Measurements from ENCODE around the gene CCDC134. TPM values are rescaled to one million over a fixed set of nuclear protein-coding genes. Genes with fewer than 3 reads are reported as not detected.

Gene CCDC134
- polyA plus RNA-seq, 1 of the 3 experiments (the other 2 are of a cell fraction), result 2.0 TPM

GRCh38 chr22:41813726-41814410 lies 13.4 kb downstream of the CCDC134 start:
- Histone ChIP-seq H3K36me3 (replicated peaks in 1 of 2; ENCODE audit: control insufficient read depth in 1 of 2, insufficient read depth in 2 of 2, low read length in 1 of 2) (no peaks in the 10 kb centered on the region), H3F3A (replicated peaks; ENCODE audit: insufficient read depth) (no peaks in the 10 kb centered on the region), H4K20me1 (ENCODE audit: insufficient read depth) (no peaks in the 10 kb centered on the region), H2AFZ (ENCODE audit: low read depth) (no peak overlapping the region), H3K9ac (no peak overlapping the region), H3K9me3 (no peaks in the 10 kb centered on the region), H3K4me3 (ENCODE audit: low read depth in 2 of 2, low read length in 1 of 2) (no peak overlapping the region), H3K27ac (ENCODE audit: low read depth in 2 of 2, low read length in 1 of 2) (no peak overlapping the region), H3K4me1 (ENCODE audit: control insufficient read depth in 1 of 2, insufficient read depth in 2 of 2, low read depth in 1 of 2, low read length in 1 of 2) (no peaks in the 10 kb centered on the region), H3K9me2 (no peaks in the 10 kb centered on the region), H3K79me2 (ENCODE audit: insufficient read depth) (no peaks in the 10 kb centered on the region), H3K4me2 (no peak overlapping the region), H3K27me3 (ENCODE audit: insufficient read depth) (no peaks in the 10 kb centered on the region)
- 100% methylated on average over 1 of the region's 9 CpGs for WGBS (ENCODE audit: low lambda C conversion rate)
- ChIA-PET CTCF (no interaction called here), POLR2A (no interaction called here)
- TF ChIP-seq GATA2 (CRISPR knock-in tag; IDR thresholded peaks at IDR 0.05) (no peak), SIN3A (IDR thresholded peaks at IDR 0.05; ENCODE audit: borderline replicate concordance, low read depth, low read length) (no peak), RXRA (IDR thresholded peaks at IDR 0.05; ENCODE audit: borderline replicate concordance, low read depth) (no peak), NRF1 (IDR thresholded peaks at IDR 0.05; ENCODE audit: low read depth, low read length) (no peak), TAF1 (IDR thresholded peaks at IDR 0.05; ENCODE audit: borderline replicate concordance, low read depth, low read length) (no peak)
- no peak for DNase-seq

GRCh38 chr22:41815716-41816115 lies 15.2 kb downstream of the CCDC134 start:
- POLR2A ChIA-PET, result no interaction called here

GRCh38 chr22:41816241-41816640 lies 15.8 kb downstream of the CCDC134 start:
- 86% methylated on average over 1 of the region's 1 CpG for WGBS (ENCODE audit: low lambda C conversion rate)
- no peak for DNase-seq
- Histone ChIP-seq H3K79me2 (ENCODE audit: insufficient read depth) (no peaks in the 10 kb centered on the region), H2AFZ (ENCODE audit: low read depth) (no peak overlapping the region), H3K27me3 (ENCODE audit: insufficient read depth) (no peaks in the 10 kb centered on the region), H3K4me2 (no peak overlapping the region), H3K9ac (no peak overlapping the region), H3K4me3 (ENCODE audit: low read depth in 2 of 2, low read length in 1 of 2) (no peak overlapping the region), H3F3A (replicated peaks; ENCODE audit: insufficient read depth) (no peaks in the 10 kb centered on the region), H3K9me2 (no peaks in the 10 kb centered on the region), H3K9me3 (no peaks in the 10 kb centered on the region), H3K4me1 (ENCODE audit: control insufficient read depth in 1 of 2, insufficient read depth in 2 of 2, low read depth in 1 of 2, low read length in 1 of 2) (no peaks in the 10 kb centered on the region), H3K36me3 (replicated peaks in 1 of 2; ENCODE audit: control insufficient read depth in 1 of 2, insufficient read depth in 2 of 2, low read length in 1 of 2) (no peaks in the 10 kb centered on the region), H4K20me1 (ENCODE audit: insufficient read depth) (no peaks in the 10 kb centered on the region), H3K27ac (ENCODE audit: low read depth in 2 of 2, low read length in 1 of 2) (no peak overlapping the region)
- POLR2A ChIA-PET, result no interaction called here
- CTCF ChIA-PET, result interaction anchor here (2.0 kb wide), 1 partner anchor 119 kb away, joined by 5 read pairs; no protein-coding TSS in a partner anchor
- TF ChIP-seq USF2 (IDR thresholded peaks at IDR 0.05; ENCODE audit: borderline replicate concordance, low read depth, low read length) (no peak), CTCF (IDR thresholded peaks at IDR 0.05) (no peak), EP300 (IDR thresholded peaks at IDR 0.05; ENCODE audit: borderline replicate concordance in 1 of 2, low read depth in 1 of 2, low read length in 1 of 2) (no peak), TAF1 (IDR thresholded peaks at IDR 0.05; ENCODE audit: borderline replicate concordance, low read depth, low read length) (no peak), EZH2phosphoT487 (IDR thresholded peaks at IDR 0.05; ENCODE audit: borderline replicate concordance, low read depth) (no peak), CHD2 (IDR thresholded peaks at IDR 0.05; ENCODE audit: low read length, partially characterized antibody) (no peak), GABPA (IDR thresholded peaks at IDR 0.05; ENCODE audit: low read depth) (no peak), USF1 (IDR thresholded peaks at IDR 0.05; ENCODE audit: borderline replicate concordance, low read depth) (no peak), SIN3A (IDR thresholded peaks at IDR 0.05; ENCODE audit: borderline replicate concordance, low read depth, low read length) (no peak), NFIC (IDR thresholded peaks at IDR 0.05; ENCODE audit: borderline replicate concordance) (no peak), RFX5 (IDR thresholded peaks at IDR 0.05; ENCODE audit: low read length) (no peak), TEAD4 (IDR thresholded peaks at IDR 0.05; ENCODE audit: borderline replicate concordance, insufficient read depth) (no peak), RAD21 (IDR thresholded peaks at IDR 0.05; ENCODE audit: low read length) (no peak), ELF1 (IDR thresholded peaks at IDR 0.05) (no peak)

More at GRCh38 chr22:41815716-41816115, 15.2 kb downstream of the CCDC134 start:
- Histone ChIP-seq H3K27me3 (ENCODE audit: insufficient read depth) (no peaks in the 10 kb centered on the region), H3K9me2 (no peaks in the 10 kb centered on the region), H3K4me3 (ENCODE audit: low read depth in 2 of 2, low read length in 1 of 2) (no peak overlapping the region), H3K27ac (ENCODE audit: low read depth in 2 of 2, low read length in 1 of 2) (no peak overlapping the region), H2AFZ (ENCODE audit: low read depth) (no peak overlapping the region), H3K4me2 (no peak overlapping the region), H3F3A (replicated peaks; ENCODE audit: insufficient read depth) (no peaks in the 10 kb centered on the region), H3K9me3 (no peaks in the 10 kb centered on the region), H3K79me2 (ENCODE audit: insufficient read depth) (no peaks in the 10 kb centered on the region), H3K4me1 (ENCODE audit: control insufficient read depth in 1 of 2, insufficient read depth in 2 of 2, low read depth in 1 of 2, low read length in 1 of 2) (no peaks in the 10 kb centered on the region), H3K9ac (no peak overlapping the region), H3K36me3 (replicated peaks in 1 of 2; ENCODE audit: control insufficient read depth in 1 of 2, insufficient read depth in 2 of 2, low read length in 1 of 2) (no peaks in the 10 kb centered on the region), H4K20me1 (ENCODE audit: insufficient read depth) (no peaks in the 10 kb centered on the region)
- CTCF ChIA-PET, result interaction anchor here (2.0 kb wide), 1 partner anchor 119 kb away, joined by 5 read pairs; no protein-coding TSS in a partner anchor
- no peak for TF ChIP-seq SMC3 (IDR thresholded peaks at IDR 0.05; ENCODE audit: low read depth, low read length)
- TF ChIP-seq GATA2 (CRISPR knock-in tag; IDR thresholded peaks at IDR 0.05), result no peak
- 90% methylated on average over 3 of the region's 3 CpGs for WGBS (ENCODE audit: low lambda C conversion rate)
- no peak for DNase-seq
